HUES64 (cell line): ENCODE data around the gene PCDH15.

Experiments
- H3K27ac ChIP-seq: 2 replicates; pipeline ENCODE4 v1.7.0; 2013; ENCODE audit warnings: low read depth, low read length, inconsistent platforms
- H3K27me3 ChIP-seq: 2 replicates; pipeline ENCODE4 v1.6.1; 2013; ENCODE audit warnings: mild to moderate bottlenecking, low read length; ENCODE audit not compliant: insufficient read depth
- H3K36me3 ChIP-seq: 2 replicates; pipeline ENCODE4 v1.6.1; 2013; ENCODE audit warnings: mild to moderate bottlenecking, low read length; ENCODE audit not compliant: insufficient read depth
- H3K4me1 ChIP-seq: 2 replicates; pipeline ENCODE4 v1.6.1; 2013; ENCODE audit warnings: mild to moderate bottlenecking, low read length, moderate library complexity; ENCODE audit not compliant: insufficient read depth
- H3K4me3 ChIP-seq: 2 replicates; pipeline ENCODE4 v1.5.1; 2013; ENCODE audit warnings: mild to moderate bottlenecking, low read length, moderate library complexity
- H3K9ac ChIP-seq: 2 replicates; pipeline ENCODE4 v1.6.1; 2013; ENCODE audit warnings: mild to moderate bottlenecking, low read depth, low read length
- H3K9me3 ChIP-seq: 2 replicates; pipeline ENCODE4 v1.6.1; 2013; ENCODE audit warnings: low read depth, low read length; ENCODE audit not compliant: insufficient read depth
- WGBS: fragments of 150-250, 120-280 bp; methylation state at CpG from one replicate; pipeline ENCODE4 v1.1.7; 2013; ENCODE audit warnings: missing lambda C conversion rate; 5-methylcytosine and 5-hydroxymethylcytosine counted together

The PCDH15 gene

DNA sequence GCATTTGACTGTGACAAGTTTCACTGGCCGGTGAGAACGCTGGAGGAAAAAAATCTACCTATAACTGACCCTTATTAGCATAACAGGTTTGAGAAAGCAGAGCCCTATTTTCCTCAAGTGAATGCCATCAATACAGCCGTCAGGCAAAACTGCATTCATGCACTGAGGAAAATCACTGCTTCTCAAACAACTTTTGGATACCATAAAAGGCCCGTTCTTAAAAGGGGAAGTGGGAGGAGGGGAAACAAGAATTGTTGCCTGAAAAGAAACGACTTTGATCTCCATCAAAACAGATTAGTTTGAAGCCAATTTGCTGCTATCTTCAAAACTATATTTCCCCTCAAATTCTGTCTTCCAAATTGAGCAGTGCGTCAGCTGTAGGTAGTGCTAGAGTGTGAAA, 670.6 kb downstream of the PCDH15 start:
- no peak overlapping the region for H3K4me3 ChIP-seq
- no peaks in the 10 kb centered on the region for H3K36me3 ChIP-seq
- H3K27ac ChIP-seq: no peak overlapping the region
- 92% methylated on average over 4 of the region's 6 CpGs for WGBS
- H3K4me1 ChIP-seq: peaks cover 5% of the 10 kb centered on the region
- peaks cover 2% of the 10 kb centered on the region; the same call in 1 of the 2 replicates for H3K9me3 ChIP-seq
- H3K9ac ChIP-seq: no peak overlapping the region
- no peaks in the 10 kb centered on the region for H3K27me3 ChIP-seq

GRCh38 chr10:54125098-54125747, 675.8 kb downstream of the PCDH15 start:
- Histone ChIP-seq H3K4me3 (no peak overlapping the region), H3K36me3 (no peaks in the 10 kb centered on the region), H3K9me3 (no peaks in the 10 kb centered on the region), H3K4me1 (peaks cover 1% of the 10 kb centered on the region), H3K9ac (no peak overlapping the region), H3K27ac (no peak overlapping the region), H3K27me3 (no peaks in the 10 kb centered on the region)
- WGBS: 97% methylated on average over 3 of the region's 3 CpGs

- H3K36me3 ChIP-seq: no peaks in the 10 kb centered on the region
- H3K9me3 ChIP-seq: no peaks in the 10 kb centered on the region
- H3K27ac ChIP-seq: no peak overlapping the region
- H3K4me3 ChIP-seq: no peak overlapping the region
- no peak overlapping the region for H3K9ac ChIP-seq
- 98% methylated on average over 5 of the region's 6 CpGs for WGBS
- H3K4me1 ChIP-seq: no peaks in the 10 kb centered on the region
- H3K27me3 ChIP-seq: no peaks in the 10 kb centered on the region
Measured at GRCh38 chr10:54124209-54124885, 676.7 kb downstream of the PCDH15 start.

- Histone ChIP-seq H3K36me3 (no peaks in the 10 kb centered on the region), H3K27ac (no peak overlapping the region), H3K27me3 (no peaks in the 10 kb centered on the region), H3K4me1 (no peaks in the 10 kb centered on the region), H3K4me3 (no peak overlapping the region), H3K9me3 (peaks cover 10% of the 10 kb centered on the region), H3K9ac (no peak overlapping the region)
- 0% methylated on average over 1 of the region's 1 CpG for WGBS
Measured at GRCh38 chr10:54120806-54121205, 680.2 kb downstream of the PCDH15 start.

DNA sequence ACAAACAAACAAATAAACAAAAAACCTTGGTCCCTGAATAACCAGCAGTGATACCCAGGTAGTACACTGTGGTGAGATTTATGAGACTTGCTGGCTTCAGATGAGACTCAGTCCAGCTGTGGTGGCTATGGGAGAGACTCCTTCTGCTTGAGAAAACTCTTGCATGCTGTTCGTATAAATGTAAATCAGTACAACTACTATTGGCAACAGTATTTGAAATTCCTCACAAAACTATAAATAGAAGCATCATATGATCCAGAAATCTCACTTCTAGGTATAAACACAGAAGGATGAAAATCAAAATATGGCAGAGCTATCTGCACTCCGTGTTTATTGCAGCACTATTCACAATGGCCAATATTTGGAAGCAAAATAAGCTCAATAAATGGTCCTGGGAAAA, 692.1 kb downstream of the PCDH15 start:
- Histone ChIP-seq H3K27me3 (no peaks in the 10 kb centered on the region), H3K36me3 (no peaks in the 10 kb centered on the region), H3K27ac (no peak overlapping the region), H3K9ac (no peak overlapping the region), H3K4me3 (no peak overlapping the region), H3K4me1 (no peaks in the 10 kb centered on the region), H3K9me3 (no peaks in the 10 kb centered on the region)
- 94% methylated on average over 2 of the region's 2 CpGs for WGBS

GRCh38 chr10:54096892-54097291, 704.1 kb downstream of the PCDH15 start:
- 100% methylated on average over 1 of the region's 1 CpG for WGBS

GRCh38 chr10:54094321-54094720, 706.7 kb downstream of the PCDH15 start:
- Histone ChIP-seq H3K9ac (no peak overlapping the region), H3K9me3 (no peaks in the 10 kb centered on the region), H3K27ac (no peak overlapping the region), H3K4me3 (no peak overlapping the region), H3K4me1 (no peaks in the 10 kb centered on the region), H3K36me3 (no peaks in the 10 kb centered on the region), H3K27me3 (no peaks in the 10 kb centered on the region)
- 85% methylated on average over 5 of the region's 5 CpGs for WGBS

More at GRCh38 chr10:54096892-54097291, 704.1 kb downstream of the PCDH15 start:
- Histone ChIP-seq H3K9ac (no peak overlapping the region), H3K4me1 (no peaks in the 10 kb centered on the region), H3K36me3 (no peaks in the 10 kb centered on the region), H3K4me3 (no peak overlapping the region), H3K27ac (no peak overlapping the region), H3K27me3 (no peaks in the 10 kb centered on the region), H3K9me3 (no peaks in the 10 kb centered on the region)

- Histone ChIP-seq H3K9ac (no peak overlapping the region), H3K27me3 (no peaks in the 10 kb centered on the region)
- 88% methylated on average over 2 of the region's 2 CpGs for WGBS
Measured at GRCh38 chr10:54091237-54091636, 709.8 kb downstream of the PCDH15 start.

DNA sequence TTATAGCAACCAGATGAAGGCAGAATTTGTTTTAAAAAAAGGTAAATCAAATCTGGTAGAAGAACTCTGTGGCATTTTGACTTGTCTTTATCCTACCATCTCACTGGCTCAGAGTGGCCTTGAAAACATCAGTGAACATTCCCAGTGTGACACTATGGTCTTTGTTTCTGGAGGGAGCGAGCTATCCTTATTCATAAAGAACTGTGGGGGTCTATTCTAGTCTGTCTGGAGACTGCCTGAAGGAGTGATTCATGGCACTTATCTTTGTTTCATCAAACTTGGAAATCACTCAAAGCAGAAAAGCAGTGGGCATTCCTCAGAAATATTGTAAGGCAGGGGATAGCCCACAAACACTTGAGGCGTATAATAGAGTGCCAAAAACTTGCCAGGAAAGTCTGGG, 719.1 kb downstream of the PCDH15 start:
- Histone ChIP-seq H3K36me3 (no peaks in the 10 kb centered on the region), H3K9ac (no peak overlapping the region), H3K4me3 (no peak overlapping the region), H3K4me1 (peaks cover 6% of the 10 kb centered on the region; the same call in 1 of the 2 replicates), H3K9me3 (peaks cover 5% of the 10 kb centered on the region; the same call in 1 of the 2 replicates), H3K27me3 (no peaks in the 10 kb centered on the region), H3K27ac (no peak overlapping the region)
- WGBS: 82% methylated on average over 2 of the region's 2 CpGs

More at GRCh38 chr10:54091237-54091636, 709.8 kb downstream of the PCDH15 start:
- no peaks in the 10 kb centered on the region for H3K36me3 ChIP-seq
- no peaks in the 10 kb centered on the region for H3K4me1 ChIP-seq
- no peak overlapping the region for H3K27ac ChIP-seq
- H3K4me3 ChIP-seq: no peak overlapping the region
- no peaks in the 10 kb centered on the region for H3K9me3 ChIP-seq

DNA sequence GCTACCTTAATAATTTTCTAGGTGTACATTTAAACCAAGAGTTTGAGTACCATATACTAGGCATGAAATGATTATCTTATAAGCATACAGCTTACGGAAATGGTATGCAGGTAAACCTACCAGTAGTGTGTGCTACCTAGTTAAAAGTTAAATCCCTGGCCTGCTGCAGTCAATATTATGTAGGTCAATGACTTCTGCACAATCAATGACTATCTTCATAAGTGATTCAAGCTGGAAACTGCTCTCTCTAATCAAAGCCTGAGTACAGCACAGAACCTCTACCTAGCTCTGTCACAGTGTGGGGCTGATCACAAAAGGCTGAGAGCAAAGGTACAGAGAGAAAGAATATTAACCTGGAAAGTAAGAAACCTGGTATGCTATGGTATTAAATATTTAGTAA, 733.7 kb downstream of the PCDH15 start:
- WGBS: 91% methylated on average over 1 of the region's 1 CpG
- Histone ChIP-seq H3K27me3 (no peaks in the 10 kb centered on the region), H3K27ac (no peak overlapping the region), H3K4me1 (no peaks in the 10 kb centered on the region), H3K9me3 (no peaks in the 10 kb centered on the region), H3K9ac (no peak overlapping the region), H3K4me3 (no peak overlapping the region), H3K36me3 (no peaks in the 10 kb centered on the region)

- Histone ChIP-seq H3K36me3 (no peaks in the 10 kb centered on the region), H3K4me1 (no peaks in the 10 kb centered on the region), H3K9ac (no peak overlapping the region), H3K4me3 (no peak overlapping the region), H3K27ac (no peak overlapping the region), H3K27me3 (no peaks in the 10 kb centered on the region), H3K9me3 (no peaks in the 10 kb centered on the region)
Measured at GRCh38 chr10:54066646-54067045, 734.4 kb downstream of the PCDH15 start.
